Rectal smooth muscle tissue (tissue), 1 donor: Measurements from ENCODE around the gene POTEH.
"Not testable (repeated sequence)": the region's sequence is repeated elsewhere in the genome, so short reads cannot be mapped to it uniquely, and the experiment has no call there.

Source experiments
- H3K27ac ChIP-seq: one replicate; pipeline ENCODE4 v1.7.0; 2013; ENCODE audit warnings: low read depth, low read length, inconsistent platforms
- H3K27me3 ChIP-seq: one replicate; pipeline ENCODE4 v1.7.0; 2013; ENCODE audit warnings: low read length; ENCODE audit not compliant: control insufficient read depth, insufficient read depth
- H3K36me3 ChIP-seq: one replicate; pipeline ENCODE4 v1.7.0; 2013; ENCODE audit warnings: low read length; ENCODE audit not compliant: control insufficient read depth, insufficient read depth
- H3K4me1 ChIP-seq: one replicate; pipeline ENCODE4 v1.7.0; 2013; ENCODE audit warnings: low read length; ENCODE audit not compliant: control insufficient read depth, insufficient read depth
- H3K4me3 ChIP-seq: one replicate; pipeline ENCODE4 v1.7.0; 2013; ENCODE audit warnings: low read length
- H3K9ac ChIP-seq: one replicate; pipeline ENCODE4 v1.7.0; 2013; ENCODE audit warnings: low read length

POTEH gene

GRCh38 chr22:15689749-15690125 is at the start of gene POTEH:
POTEH (plus strand) TSS chr22:15690026; CDS start chr22:15690078, 52 bp downstream.
- H3K27ac ChIP-seq, H3K4me3 ChIP-seq, H3K4me1 ChIP-seq: not testable (repeated sequence)

GRCh38 chr22:15642288-15642861 is 47.5 kb upstream of the POTEH start:
- not testable (repeated sequence) for H3K9ac ChIP-seq, H3K27ac ChIP-seq, H3K4me1 ChIP-seq, H3K27me3 ChIP-seq, H3K4me3 ChIP-seq, H3K36me3 ChIP-seq

More at GRCh38 chr22:15689749-15690125, at the start of gene POTEH:
- not testable (repeated sequence) for H3K36me3 ChIP-seq, H3K27me3 ChIP-seq, H3K9ac ChIP-seq

- not testable (repeated sequence) for H3K4me3 ChIP-seq, H3K27me3 ChIP-seq, H3K27ac ChIP-seq, H3K4me1 ChIP-seq, H3K9ac ChIP-seq, H3K36me3 ChIP-seq
These were observed 37.9 kb upstream of the POTEH start for GRCh38 chr22:15651954-15652353.

- not testable (repeated sequence) for H3K4me3 ChIP-seq, H3K27ac ChIP-seq, H3K36me3 ChIP-seq, H3K4me1 ChIP-seq, H3K27me3 ChIP-seq, H3K9ac ChIP-seq
These were observed 37.1 kb upstream of the POTEH start for GRCh38 chr22:15652738-15653137.

- not testable (repeated sequence) for H3K4me1 ChIP-seq, H3K27me3 ChIP-seq, H3K4me3 ChIP-seq, H3K9ac ChIP-seq, H3K36me3 ChIP-seq, H3K27ac ChIP-seq
These were observed 36.6 kb upstream of the POTEH start for GRCh38 chr22:15653241-15653640.

DNA sequence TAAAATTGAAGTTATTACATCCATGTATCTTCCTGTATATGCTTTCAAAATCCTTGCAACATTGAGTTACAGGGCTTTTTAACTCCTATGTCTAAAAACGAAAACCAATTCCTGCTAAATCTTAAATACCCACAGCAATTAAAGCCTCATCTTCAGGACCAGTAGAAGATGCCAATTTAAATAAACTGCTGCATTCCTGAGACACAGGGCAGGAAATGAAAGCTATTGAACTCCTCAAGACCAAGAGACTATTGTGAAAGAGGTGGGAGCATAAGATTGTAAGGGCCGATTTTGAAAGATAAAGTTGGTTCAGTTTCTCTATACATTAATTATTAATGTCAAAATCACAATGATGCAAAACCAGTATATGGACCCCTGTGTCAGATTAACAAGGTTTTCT is 28.7 kb upstream of the POTEH start:
- H3K27ac ChIP-seq, H3K4me1 ChIP-seq, H3K4me3 ChIP-seq, H3K36me3 ChIP-seq, H3K27me3 ChIP-seq, H3K9ac ChIP-seq: not testable (repeated sequence)

DNA sequence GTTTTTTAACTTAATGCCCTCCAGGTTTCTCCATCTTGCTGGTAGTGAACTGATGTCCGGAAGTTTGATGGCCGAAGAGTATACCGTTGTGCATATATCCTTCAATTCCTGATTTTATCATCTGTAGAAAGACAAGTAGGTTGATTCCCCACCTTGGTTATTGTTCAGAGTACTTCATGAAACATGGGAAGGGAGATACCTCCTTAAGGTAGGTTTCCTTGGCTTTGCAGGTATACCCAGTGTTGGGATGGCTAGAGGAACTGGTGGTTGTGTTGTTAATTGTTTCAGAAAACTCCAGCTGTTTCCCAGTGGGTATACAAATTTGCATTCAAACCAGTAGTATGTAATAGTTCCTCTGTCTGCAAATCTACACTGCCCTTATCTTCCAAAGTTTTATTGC is 25.1 kb upstream of the POTEH start:
- H3K27ac ChIP-seq, H3K4me3 ChIP-seq, H3K9ac ChIP-seq, H3K27me3 ChIP-seq, H3K36me3 ChIP-seq, H3K4me1 ChIP-seq: not testable (repeated sequence)

- not testable (repeated sequence) for H3K36me3 ChIP-seq, H3K9ac ChIP-seq, H3K4me1 ChIP-seq, H3K4me3 ChIP-seq, H3K27me3 ChIP-seq, H3K27ac ChIP-seq
These were observed 24.3 kb upstream of the POTEH start for GRCh38 chr22:15665478-15665877.

DNA sequence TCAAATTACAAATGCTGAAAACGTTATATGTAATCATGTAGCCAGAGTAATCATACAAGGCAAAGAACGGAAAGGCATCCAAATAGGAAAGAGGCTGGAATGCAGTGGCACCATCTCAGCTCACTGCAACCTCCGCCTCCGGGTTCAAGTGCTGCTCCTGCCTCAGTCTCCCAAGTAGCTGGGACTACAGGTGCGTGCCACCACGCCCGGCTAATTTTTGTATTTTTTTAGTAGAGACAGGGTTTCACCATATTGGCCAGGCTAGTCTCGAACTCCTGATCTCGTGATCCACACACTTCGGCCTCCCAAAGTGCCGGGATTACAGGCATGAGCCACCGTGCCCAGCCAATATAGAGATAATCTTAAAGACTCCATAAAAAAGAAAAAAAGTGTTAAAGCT is 20.4 kb upstream of the POTEH start:
- not testable (repeated sequence) for H3K27me3 ChIP-seq, H3K36me3 ChIP-seq, H3K27ac ChIP-seq, H3K9ac ChIP-seq, H3K4me3 ChIP-seq, H3K4me1 ChIP-seq

DNA sequence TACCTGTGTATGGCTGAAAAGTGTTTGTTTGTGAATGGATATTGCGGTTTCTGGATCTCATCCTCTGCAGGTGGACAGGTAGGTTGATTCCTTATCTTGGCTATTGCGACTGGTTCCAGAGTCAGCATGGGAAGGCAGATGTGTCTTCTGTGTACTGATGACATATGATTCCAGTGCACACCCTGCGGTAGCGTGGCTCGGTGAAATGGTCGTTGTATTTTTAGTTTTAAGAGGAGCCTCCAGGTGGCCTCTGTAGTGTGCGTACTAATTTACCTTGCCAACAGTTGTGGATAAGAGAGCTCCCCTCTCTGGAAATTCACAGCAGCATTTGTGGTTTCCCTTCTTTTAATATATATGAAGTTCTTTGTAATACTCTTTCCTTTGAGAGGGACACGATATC is 10.1 kb upstream of the POTEH start:
- H3K4me3 ChIP-seq, H3K27ac ChIP-seq, H3K4me1 ChIP-seq, H3K36me3 ChIP-seq, H3K27me3 ChIP-seq, H3K9ac ChIP-seq: not testable (repeated sequence)

DNA sequence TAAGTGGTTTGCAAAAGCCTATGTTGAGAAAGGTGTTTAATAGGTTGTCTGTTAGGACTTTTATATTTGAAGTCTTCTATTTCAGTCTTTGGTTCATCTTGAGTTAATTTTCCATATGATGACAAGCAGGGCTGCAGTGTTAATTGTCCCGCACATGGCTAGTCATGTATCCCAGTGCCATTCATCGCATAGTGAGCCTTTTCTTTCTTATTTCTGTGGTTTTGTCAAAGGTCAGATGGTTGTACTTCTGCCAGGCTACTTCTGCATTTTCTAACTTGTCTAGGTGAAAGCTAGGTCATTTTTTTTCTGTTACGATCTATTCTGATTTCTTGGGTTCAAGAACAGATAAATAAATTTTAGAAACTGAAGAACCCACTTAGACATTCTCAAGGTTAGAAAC is 5.7 kb upstream of the POTEH start:
- H3K36me3 ChIP-seq, H3K27ac ChIP-seq, H3K9ac ChIP-seq, H3K4me1 ChIP-seq, H3K4me3 ChIP-seq, H3K27me3 ChIP-seq: not testable (repeated sequence)

GRCh38 chr22:15684695-15685094 is 5.1 kb upstream of the POTEH start:
- not testable (repeated sequence) for H3K27me3 ChIP-seq, H3K4me3 ChIP-seq, H3K36me3 ChIP-seq, H3K9ac ChIP-seq, H3K4me1 ChIP-seq, H3K27ac ChIP-seq

DNA sequence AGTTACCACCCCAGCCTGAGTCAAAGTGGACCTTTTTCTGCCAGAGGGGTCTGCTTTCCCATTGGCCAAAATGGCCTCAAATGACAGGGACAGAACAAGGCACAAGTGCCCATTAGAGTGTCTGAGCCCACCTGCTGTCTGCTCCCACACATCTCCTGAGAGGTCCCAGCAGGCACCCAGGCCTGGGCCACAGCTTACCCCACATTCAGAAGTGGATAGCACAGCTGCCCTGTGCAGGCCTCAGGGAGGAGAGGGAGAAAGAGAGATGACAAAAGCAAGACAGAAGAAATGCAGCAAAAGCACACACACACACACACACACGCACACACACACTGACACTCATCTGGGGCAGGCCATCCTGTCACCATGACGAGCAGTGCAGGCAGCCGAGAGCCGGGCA is 4.2 kb upstream of the POTEH start:
- not testable (repeated sequence) for H3K36me3 ChIP-seq, H3K9ac ChIP-seq

DNA sequence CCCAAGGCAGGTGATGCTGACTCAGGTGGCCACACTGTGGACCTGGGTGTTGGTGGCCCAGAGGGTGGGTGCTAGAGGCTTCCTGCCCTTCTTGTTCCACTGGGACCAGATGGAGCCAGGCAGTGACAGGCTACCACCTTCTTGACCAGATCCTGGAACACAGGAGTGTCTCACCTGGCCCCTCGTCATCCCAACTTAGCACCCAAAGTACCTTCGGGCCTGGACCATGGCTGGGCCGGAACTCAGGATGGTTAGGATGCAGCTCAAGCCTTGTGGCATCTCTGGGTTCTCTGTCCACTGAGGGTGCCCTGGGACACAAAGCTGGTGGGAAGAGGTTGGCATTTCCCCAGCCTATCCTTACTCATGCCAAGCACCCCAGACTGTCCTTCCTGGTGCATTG is 2.7 kb upstream of the POTEH start:
- H3K27ac ChIP-seq, H3K27me3 ChIP-seq, H3K36me3 ChIP-seq, H3K4me3 ChIP-seq, H3K4me1 ChIP-seq, H3K9ac ChIP-seq: not testable (repeated sequence)

More for the DNA sequence above, 4.2 kb upstream of the POTEH start:
- H3K27ac ChIP-seq, H3K4me3 ChIP-seq, H3K4me1 ChIP-seq, H3K27me3 ChIP-seq: not testable (repeated sequence)
